ENCODE results near the gene HK1. TPM values are rescaled to one million over a fixed set of nuclear protein-coding genes. Genes with fewer than 3 reads are reported as not detected.

The HK1 gene
- total RNA-seq, 1 experiment from 2014 or later = 98.8 TPM

DNA sequence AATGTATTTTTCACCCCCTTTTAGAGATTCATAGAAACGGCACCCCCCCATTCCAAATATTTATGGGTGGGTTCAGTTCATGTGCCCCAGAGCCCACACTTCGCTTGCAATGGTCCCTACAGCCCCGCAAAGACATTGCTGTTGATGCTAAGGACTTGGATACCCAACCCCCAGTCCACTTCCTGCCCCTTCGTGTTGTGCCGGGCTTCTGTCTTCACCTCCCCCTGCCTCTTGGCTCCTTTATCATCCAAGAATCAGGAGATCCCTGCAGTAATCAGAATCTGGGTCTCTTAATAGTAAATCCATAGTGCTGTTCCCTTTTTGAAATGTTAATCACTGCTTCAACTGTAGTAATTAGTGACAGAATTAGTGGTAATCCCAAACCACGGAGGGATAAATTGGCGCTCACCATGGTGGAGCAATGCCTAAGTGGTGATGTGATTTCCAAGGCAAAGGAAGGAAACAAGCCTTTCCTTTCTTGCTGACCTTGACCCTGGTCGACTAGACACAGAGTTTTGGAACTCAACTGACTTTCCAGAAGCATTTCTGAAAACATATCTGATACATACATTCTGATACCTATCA lies 67.7 kb downstream of the HK1 start:
- peak overlapping the region; percentile 73 to 96 (median 92) for H3K27ac Mint-ChIP-seq
- no peak overlapping the region for H4K91ac ChIP-seq (ENCODE audit: insufficient read length, low read depth, low read length)
- no peak overlapping the region for H3K23ac ChIP-seq (ENCODE audit: insufficient read length, low read depth, low read length)
- H3K4me1 ChIP-seq (ENCODE audit: insufficient read depth, low read length) = peaks cover 15% of the 10 kb centered on the region; the same call in 1 of the 2 replicates
- no peaks in the 10 kb centered on the region for H3K27me3 Mint-ChIP-seq (ENCODE audit: low read depth)
- no peaks in the 10 kb centered on the region for H4K20me1 ChIP-seq (ENCODE audit: control insufficient read depth, insufficient read depth, insufficient read length)
- peaks cover 26 to 34% (median 27%) of the 10 kb centered on the region in 3 experiments for H3K36me3 Mint-ChIP-seq (ENCODE audit: insufficient read depth in 1 of 3, low read depth in 3 of 3)
- peak overlapping the region; percentile 10 for H3K27ac ChIP-seq (ENCODE audit: insufficient read length, low read depth, low read length)
- H4K5ac ChIP-seq (ENCODE audit: insufficient read length, low read depth, low read length) = no peak overlapping the region
- no peak overlapping the region for H3K18ac ChIP-seq (ENCODE audit: insufficient read length, low read depth, low read length)
- H3K79me1 ChIP-seq (ENCODE audit: insufficient read depth, low read depth, low read length, poor library complexity, severe bottlenecking) = no peaks in the 10 kb centered on the region
- no peaks in the 10 kb centered on the region for H3K27me3 ChIP-seq (ENCODE audit: insufficient read depth, low read length)
- H3K4ac ChIP-seq (ENCODE audit: low read depth, low read length) = no peak overlapping the region
- no peak overlapping the region for H2BK20ac ChIP-seq (ENCODE audit: low read depth, low read length, poor library complexity, severe bottlenecking)
- DNase-seq = no peak
- no peak overlapping the region for H2BK5ac ChIP-seq (ENCODE audit: insufficient read length, low read length)
- no peak overlapping the region for H2BK120ac ChIP-seq (ENCODE audit: low read depth, low read length, poor library complexity, severe bottlenecking)
- H3K56ac ChIP-seq (ENCODE audit: insufficient read length, low read depth, low read length) = no peak overlapping the region
- H2BK12ac ChIP-seq (ENCODE audit: insufficient read length, low read depth, low read length) = no peak overlapping the region
- H3K4me1 Mint-ChIP-seq = peaks cover 54 to 57% of the 10 kb centered on the region in 2 experiments
- no peaks in the 10 kb centered on the region for H3K9me3 ChIP-seq (ENCODE audit: control insufficient read depth, low read depth, low read length)
- TF ChIP-seq, protein P1, sequence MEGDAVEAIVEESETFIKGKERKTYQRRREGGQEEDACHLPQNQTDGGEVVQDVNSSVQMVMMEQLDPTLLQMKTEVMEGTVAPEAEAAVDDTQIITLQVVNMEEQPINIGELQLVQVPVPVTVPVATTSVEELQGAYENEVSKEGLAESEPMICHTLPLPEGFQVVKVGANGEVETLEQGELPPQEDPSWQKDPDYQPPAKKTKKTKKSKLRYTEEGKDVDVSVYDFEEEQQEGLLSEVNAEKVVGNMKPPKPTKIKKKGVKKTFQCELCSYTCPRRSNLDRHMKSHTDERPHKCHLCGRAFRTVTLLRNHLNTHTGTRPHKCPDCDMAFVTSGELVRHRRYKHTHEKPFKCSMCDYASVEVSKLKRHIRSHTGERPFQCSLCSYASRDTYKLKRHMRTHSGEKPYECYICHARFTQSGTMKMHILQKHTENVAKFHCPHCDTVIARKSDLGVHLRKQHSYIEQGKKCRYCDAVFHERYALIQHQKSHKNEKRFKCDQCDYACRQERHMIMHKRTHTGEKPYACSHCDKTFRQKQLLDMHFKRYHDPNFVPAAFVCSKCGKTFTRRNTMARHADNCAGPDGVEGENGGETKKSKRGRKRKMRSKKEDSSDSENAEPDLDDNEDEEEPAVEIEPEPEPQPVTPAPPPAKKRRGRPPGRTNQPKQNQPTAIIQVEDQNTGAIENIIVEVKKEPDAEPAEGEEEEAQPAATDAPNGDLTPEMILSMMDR (conservative IDR thresholded peaks at IDR 0.05) = no peak
- no peak overlapping the region for H2AFZ ChIP-seq (ENCODE audit: low read length)
- no peaks in the 10 kb centered on the region for H3K9me3 Mint-ChIP-seq
- H3K4me3 Mint-ChIP-seq = peak overlapping the region in 1 of 2 experiments; percentile 72; a peak in 3 of 5 replicates
- no CpG with 5 or more reads among the region's 8 CpGs for WGBS (ENCODE audit: extremely low coverage, insufficient read length, low lambda C conversion rate)
- H3K79me2 ChIP-seq (ENCODE audit: insufficient read depth, low read length) = peaks cover 15% of the 10 kb centered on the region; the same call in 1 of the 2 replicates
- H3T11ph ChIP-seq (ENCODE audit: low read length) = no peak overlapping the region
- no peak overlapping the region for H3K4me2 ChIP-seq (ENCODE audit: insufficient read depth, insufficient read length, low read length)
- H3K23me2 ChIP-seq (ENCODE audit: insufficient read length, low read depth, low read length, poor library complexity, severe bottlenecking) = no peaks in the 10 kb centered on the region
- no peak overlapping the region for H3K14ac ChIP-seq (ENCODE audit: insufficient read depth, low read length)
- H2BK15ac ChIP-seq (ENCODE audit: low read depth, low read length) = no peak overlapping the region
- peak overlapping the region; percentile 15 for H2AK5ac ChIP-seq (ENCODE audit: insufficient read length, low read length)
- no peak overlapping the region for H4K8ac ChIP-seq (replicated peaks; ENCODE audit: insufficient read length, low read depth, low read length)
- no peak overlapping the region for H3K9ac ChIP-seq (ENCODE audit: extremely low read depth, insufficient read length, low read length)

All from H9 (cell line).